Spleen (tissue), 11 donors: Measurements from ENCODE around the gene SPRED3. TPM values are rescaled to one million over a fixed set of nuclear protein-coding genes. Genes with fewer than 3 reads are reported as not detected.

Source experiments
- DNase-seq: peaks from one replicate; pipeline ENCODE4 v3.0.0-alpha.2; 2020
- H3K27ac ChIP-seq, 8 donors: fragments of 200-600 bp; sonication (generic) in 7 of 8; 1 replicate in 4 of 8; 2 replicates in 4 of 8; pipeline versions ENCODE4 v1.5.0 to v1.8.0; 2016 to 2021; ENCODE audit warnings: inconsistent platforms in 4 of 8, mild to moderate bottlenecking in 4 of 8, moderate library complexity in 1 of 8
- H3K27me3 ChIP-seq, 7 donors: fragments of 200-600 bp; sonication (generic) in 6 of 7; replicated peaks in 1 of 7; 1 replicate in 4 of 7; 2 replicates in 3 of 7; pipeline versions ENCODE4 v1.5.0 to v1.8.0; 2016 to 2021; ENCODE audit warnings: inconsistent platforms in 3 of 7, mild to moderate bottlenecking in 1 of 7
- H3K36me3 ChIP-seq, 6 donors: fragments of 200-600 bp; sonication (generic) in 5 of 6; 1 replicate in 4 of 6; 2 replicates in 2 of 6; pipeline versions ENCODE4 v1.5.0 to v1.8.0; 2016 to 2021; ENCODE audit warnings: inconsistent platforms in 2 of 6
- H3K4me1 ChIP-seq, 6 donors: fragments of 200-600 bp; sonication (generic) in 5 of 6; 1 replicate in 3 of 6; 2 replicates in 3 of 6; pipeline versions ENCODE4 v1.5.0 to v1.8.0; 2016 to 2021; ENCODE audit warnings: inconsistent platforms in 3 of 6
- H3K4me3 ChIP-seq, 8 donors: fragments of 200-600 bp; sonication (generic) in 7 of 8; 1 replicate in 4 of 8; 2 replicates in 4 of 8; pipeline versions ENCODE4 v1.5.0 to v1.8.0; 2016 to 2021; ENCODE audit warnings: inconsistent platforms in 4 of 8, mild to moderate bottlenecking in 4 of 8, moderate library complexity in 2 of 8
- H3K9me3 ChIP-seq, 8 donors: fragments of 200-600 bp; sonication (generic) in 7 of 8; 1 replicate in 4 of 8; 2 replicates in 4 of 8; pipeline versions ENCODE4 v1.5.0 to v1.8.0; 2016 to 2021; ENCODE audit warnings: inconsistent platforms in 4 of 8
- POLR2A ChIP-seq, 3 donors: fragments of 450-650 bp; IDR thresholded peaks; one replicate each; pipeline ENCODE4 v1.5.1; 2017; ENCODE audit warnings: antibody characterized with exemption in 3 of 3, mild to moderate bottlenecking in 1 of 3
- POLR2AphosphoS5 ChIP-seq, 3 donors: sonication (generic); formaldehyde crosslinking; IDR thresholded peaks; one replicate each; pipeline ENCODE4 v1.5.1; 2017; ENCODE audit warnings: antibody characterized with exemption in 3 of 3
- WGBS, 5 donors: extraction: QIAGEN DNeasy Blood & Tissue Kit in 3 of 5; methylation state at CpG; one replicate each; pipeline versions ENCODE4 v1.1.5 to v1.1.7; 2013 to 2018; 5-methylcytosine and 5-hydroxymethylcytosine counted together
- intact Hi-C: fragments of 100-400 bp; cut with DNase I; formaldehyde crosslinking; loops from one replicate; pipeline ENCODE4 v1.15.0; 2023; ENCODE audit warnings: low total_unique reads
- polyA plus RNA-seq, 3 donors: library from polyadenylated mRNA; stranded (reverse); fragments of 200-250 nt; gene quantifications; one replicate each; pipeline ENCODE4 v1.2.1, GENCODE V29; 2013
- total RNA-seq, 7 donors: library from RNA; depleted of rRNA in 3 of 7; stranded (reverse); fragments of >200 nt in 3 of 7; fragmentation: NEBNext Ultra II Directional in 4 of 7; extraction: Animal tissue kit (Norgen Biotek cat#: 25700) in 4 of 7; gene quantifications; one replicate each; pipeline versions ENCODE4 v1.1.0 to v1.2.1, GENCODE V29; 2016 to 2021
- TF ChIP-seq, protein P1 (sequence below), 11 experiments: fragments of 200-600 bp in 7 of 11; fragments of 450-650 bp in 4 of 11; sonication (generic) in 4 of 11; IDR thresholded peaks in 8 of 11; conservative IDR thresholded peaks in 3 of 11; 1 replicate in 7 of 11; 2 replicates in 4 of 11; pipeline versions ENCODE4 v1.4.0 to v1.8.0; 2016 to 2021; ENCODE audit warnings: antibody characterized with exemption in 11 of 11, inconsistent platforms in 4 of 11, mild to moderate bottlenecking in 1 of 11
- donor health status: healthy with polysubstance abuse.
- donor health status: DM: no; HTN: no; CAD: no; lungs with moderate emphysema.
- donor health status: DM: no; HTN: no; CAD: no.
- donor health status: Bipolar disorder and iron deficiency.
- donor health status: healthy.
- donor health status: DM: no; HTN: no; CAD: no.
- donor health status: DM: yes; HTN: yes; CAD: no.

The SPRED3 gene
- total and polyA plus RNA-seq, 10 donors = 0.03 to 1.2 (median 0.45) TPM; not detected in 1

DNA sequence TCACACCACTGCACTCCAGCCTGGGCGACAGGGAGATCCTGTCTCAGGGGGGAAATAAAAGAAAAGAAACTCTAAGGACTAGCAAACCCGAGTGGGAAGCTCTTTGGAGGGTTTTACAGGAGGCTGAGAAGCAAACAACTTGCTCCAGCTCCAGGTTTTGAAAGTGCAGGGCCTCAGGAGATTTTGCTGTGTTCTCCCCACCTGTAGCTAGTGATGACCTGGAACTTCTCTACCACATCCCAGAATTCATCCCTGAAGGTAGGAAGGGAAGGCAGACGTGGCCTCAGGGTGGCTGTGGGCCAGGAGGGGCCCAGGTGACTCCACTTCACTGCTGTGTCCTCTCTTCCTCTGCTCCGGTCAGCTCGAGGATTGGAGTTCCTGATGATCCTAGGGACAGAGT, 30.4 kb upstream of the SPRED3 start:
- Histone ChIP-seq H3K27me3 (peaks cover 0 to 44% (median 4%) of the 10 kb centered on the region in 7 donors), H3K9me3 (no peaks in the 10 kb centered on the region), H3K4me1 (peaks cover 6 to 23% (median 18%) of the 10 kb centered on the region in 6 donors), H3K36me3 (no peaks in the 10 kb centered on the region), H3K4me3 (no peak overlapping the region), H3K27ac (no peak overlapping the region)
- WGBS, 5 donors = 35 to 59% (median 46%) methylated on average over 5 of the region's 5 CpGs
- TF ChIP-seq POLR2AphosphoS5 (IDR thresholded peaks at IDR 0.05) = no peak
- TF ChIP-seq POLR2A (IDR thresholded peaks at IDR 0.05) = no peak
- TF ChIP-seq, protein P1, sequence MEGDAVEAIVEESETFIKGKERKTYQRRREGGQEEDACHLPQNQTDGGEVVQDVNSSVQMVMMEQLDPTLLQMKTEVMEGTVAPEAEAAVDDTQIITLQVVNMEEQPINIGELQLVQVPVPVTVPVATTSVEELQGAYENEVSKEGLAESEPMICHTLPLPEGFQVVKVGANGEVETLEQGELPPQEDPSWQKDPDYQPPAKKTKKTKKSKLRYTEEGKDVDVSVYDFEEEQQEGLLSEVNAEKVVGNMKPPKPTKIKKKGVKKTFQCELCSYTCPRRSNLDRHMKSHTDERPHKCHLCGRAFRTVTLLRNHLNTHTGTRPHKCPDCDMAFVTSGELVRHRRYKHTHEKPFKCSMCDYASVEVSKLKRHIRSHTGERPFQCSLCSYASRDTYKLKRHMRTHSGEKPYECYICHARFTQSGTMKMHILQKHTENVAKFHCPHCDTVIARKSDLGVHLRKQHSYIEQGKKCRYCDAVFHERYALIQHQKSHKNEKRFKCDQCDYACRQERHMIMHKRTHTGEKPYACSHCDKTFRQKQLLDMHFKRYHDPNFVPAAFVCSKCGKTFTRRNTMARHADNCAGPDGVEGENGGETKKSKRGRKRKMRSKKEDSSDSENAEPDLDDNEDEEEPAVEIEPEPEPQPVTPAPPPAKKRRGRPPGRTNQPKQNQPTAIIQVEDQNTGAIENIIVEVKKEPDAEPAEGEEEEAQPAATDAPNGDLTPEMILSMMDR (IDR thresholded peaks at IDR 0.05 in 8 of 11, conservative IDR thresholded peaks at IDR 0.05 in 3 of 11) = no peak
- intact Hi-C loops = no loop called here
- no peak for DNase-seq

DNA sequence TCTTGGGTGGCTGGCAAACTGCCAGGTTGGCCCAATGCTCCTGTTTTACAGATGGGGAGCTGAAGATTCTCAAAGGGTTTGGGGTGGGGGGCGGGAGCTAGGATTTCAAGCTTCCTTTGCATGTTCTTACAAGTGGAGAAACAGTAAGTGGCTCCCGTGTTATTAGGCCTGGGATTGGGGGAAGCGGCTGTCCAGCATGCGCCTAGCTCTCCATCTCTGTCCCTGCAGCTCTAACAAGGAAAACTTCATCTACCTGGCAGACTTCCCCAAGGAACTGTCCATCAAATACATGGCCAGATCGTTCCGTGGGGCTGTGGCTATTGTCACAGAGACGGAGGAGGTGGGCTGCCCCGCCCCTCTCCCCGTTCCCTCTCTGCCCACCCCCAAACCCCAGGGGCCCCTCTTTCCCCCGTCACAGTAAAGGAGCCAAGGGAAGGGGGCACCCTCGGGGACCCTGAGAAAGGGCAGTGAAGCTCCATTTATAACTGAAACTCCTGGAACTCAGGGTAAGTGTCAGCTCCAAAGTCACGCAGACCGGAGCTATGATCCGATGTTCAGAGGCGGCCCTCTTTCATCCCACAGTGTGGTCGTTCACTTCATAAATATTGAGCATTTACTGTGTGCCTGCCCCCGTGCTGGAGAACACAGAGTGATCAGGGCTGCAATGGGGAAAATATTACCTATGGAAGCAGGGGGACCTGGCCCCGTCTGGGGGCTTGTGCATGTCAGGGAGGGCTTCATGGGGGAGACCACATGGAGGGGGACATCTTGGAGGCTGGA, 29.1 kb upstream of the SPRED3 start:
- intact Hi-C loops = no loop called here

DNA sequence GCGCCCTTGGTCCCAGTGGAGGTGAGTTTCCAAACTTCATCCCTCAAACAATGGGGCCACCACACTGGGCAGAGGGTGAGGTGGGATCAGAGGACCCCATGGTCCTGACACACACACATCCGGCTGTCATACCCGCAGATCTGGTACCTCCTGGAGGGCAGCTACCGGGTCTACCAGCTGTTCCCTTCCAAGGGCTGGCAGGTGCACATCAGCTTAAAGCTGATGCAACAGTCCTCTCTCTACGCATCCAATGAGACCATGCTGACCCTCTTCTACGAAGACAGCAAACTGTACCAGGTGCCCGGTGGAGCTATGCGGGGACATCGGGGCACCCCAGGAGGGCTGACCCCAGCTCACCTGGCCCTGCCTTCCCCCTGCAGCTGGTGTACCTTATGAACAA, 28.1 kb upstream of the SPRED3 start:
- DNase-seq = no peak
- H3K27me3 ChIP-seq = peaks cover 0 to 49% (median 4%) of the 10 kb centered on the region in 7 donors

More for the DNA sequence above, 29.1 kb upstream of the SPRED3 start:
- TF ChIP-seq POLR2AphosphoS5 (IDR thresholded peaks at IDR 0.05) = no peak
- no peak for TF ChIP-seq POLR2A (IDR thresholded peaks at IDR 0.05)
- TF ChIP-seq, protein P1 (IDR thresholded peaks at IDR 0.05 in 8 of 11, conservative IDR thresholded peaks at IDR 0.05 in 3 of 11) = no peak
- Histone ChIP-seq H3K27ac (no peak overlapping the region), H3K4me3 (no peak overlapping the region), H3K27me3 (peaks cover 0 to 43% (median 4%) of the 10 kb centered on the region in 7 donors), H3K36me3 (no peaks in the 10 kb centered on the region), H3K9me3 (no peaks in the 10 kb centered on the region), H3K4me1 (peaks cover 8 to 24% (median 19%) of the 10 kb centered on the region in 6 donors)
- DNase-seq = no peak
- 54 to 59% (median 56%) methylated on average over 18 of the region's 18 CpGs for WGBS, 5 donors

More for the DNA sequence above, 28.1 kb upstream of the SPRED3 start:
- intact Hi-C loops = no loop called here
- Histone ChIP-seq H3K36me3 (no peaks in the 10 kb centered on the region), H3K27ac (no peak overlapping the region), H3K4me3 (no peak overlapping the region), H3K4me1 (peaks cover 8 to 24% (median 19%) of the 10 kb centered on the region in 6 donors), H3K9me3 (no peaks in the 10 kb centered on the region)
- TF ChIP-seq, protein P1 (IDR thresholded peaks at IDR 0.05 in 8 of 11, conservative IDR thresholded peaks at IDR 0.05 in 3 of 11) = no peak
- no peak for TF ChIP-seq POLR2A (IDR thresholded peaks at IDR 0.05)
- TF ChIP-seq POLR2AphosphoS5 (IDR thresholded peaks at IDR 0.05) = no peak
- WGBS, 5 donors = 67 to 90% (median 85%) methylated on average over 6 to 9 of the region's 9 CpGs
